ENCODE data around the gene ENDOV.

ENDOV gene

DNA sequence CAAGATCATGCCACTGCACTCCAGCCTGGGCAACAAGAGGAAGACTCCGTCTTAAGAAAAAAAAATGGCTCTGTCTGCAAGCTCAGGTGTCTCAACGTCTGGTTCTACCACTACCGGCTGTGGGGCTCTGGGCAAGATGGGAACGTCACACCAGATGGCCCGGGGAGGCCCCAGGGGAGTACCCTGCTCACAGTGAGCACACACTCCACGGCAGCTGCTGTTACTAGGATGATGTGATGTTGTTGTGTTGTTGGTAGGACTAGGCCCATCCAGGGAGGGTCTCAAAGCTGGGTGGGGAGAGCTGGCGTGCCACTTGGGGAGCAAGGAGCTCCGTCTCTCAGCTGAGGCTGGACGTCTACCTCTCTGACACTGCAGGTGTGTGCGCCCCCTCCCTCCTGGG lies 70.9 kb downstream of the ENDOV start:
- no peak for DNase-seq (ENCODE audit: low spot score)

GRCh38 chr17:80486692-80487091 lies 71.7 kb downstream of the ENDOV start:
- no peak for DNase-seq (ENCODE audit: low spot score)

- DNase-seq (ENCODE audit: low spot score) = no peak
Observed at GRCh38 chr17:80487511-80487910, 72.5 kb downstream of the ENDOV start.
